Neural crest cell (in vitro differentiated cells): Measurements from ENCODE around the gene PLEKHJ1. TPM values are rescaled to one million over a fixed set of nuclear protein-coding genes. Genes with fewer than 3 reads are reported as not detected.
A peak's percentile ranks its signal among the peaks of the same experiment; 100 is the strongest.

Source experiments
- DNase-seq: peaks from one replicate; pipeline ENCODE4 v3.0.0; 2021; ENCODE audit warnings: low read depth, mixed read lengths, low spot score
- H3K27ac Mint-ChIP-seq: one replicate; pipeline ENCODE4 v1.8.0; 2021; ENCODE audit warnings: mild to moderate bottlenecking, mixed read lengths; ENCODE audit not compliant: unreplicated experiment
- H3K27me3 Mint-ChIP-seq: 2 replicates; pipeline ENCODE4 v1.8.0; 2021; ENCODE audit warnings: low read depth, mild to moderate bottlenecking, mixed read lengths
- H3K36me3 Mint-ChIP-seq: 2 replicates; pipeline ENCODE4 v1.8.0; 2021; ENCODE audit warnings: low read depth, mild to moderate bottlenecking, mixed read lengths
- H3K4me1 Mint-ChIP-seq: 2 replicates; pipeline ENCODE4 v1.8.0; 2021; ENCODE audit warnings: mixed read lengths
- H3K4me3 Mint-ChIP-seq: one replicate; pipeline ENCODE4 v1.8.0; 2021; ENCODE audit warnings: mild to moderate bottlenecking, mixed read lengths
- H3K9me3 Mint-ChIP-seq: 2 replicates; pipeline ENCODE4 v1.8.0; 2021; ENCODE audit warnings: mixed read lengths
- CTCF ChIP-seq: fragments of 200-600 bp; sonication (generic); conservative IDR thresholded peaks from 2 replicates; pipeline ENCODE4 v1.5.0; 2021; ENCODE audit warnings: antibody characterized with exemption, mild to moderate bottlenecking
- total RNA-seq: library from RNA; stranded (reverse); gene quantifications from 2 replicates; pipeline ENCODE4 v1.2.1, GENCODE V29; 2021

Gene PLEKHJ1
- total RNA-seq, 1 donor from 2014 or later = 137 TPM

- H3K27me3 Mint-ChIP-seq = no peaks in the 10 kb centered on the region
- no peaks in the 10 kb centered on the region for H3K36me3 Mint-ChIP-seq
- no peak for DNase-seq
- H3K27ac Mint-ChIP-seq = no peak overlapping the region
- peaks cover 6% of the 10 kb centered on the region for H3K4me1 Mint-ChIP-seq
- no peaks in the 10 kb centered on the region for H3K9me3 Mint-ChIP-seq
- no peak for TF ChIP-seq CTCF
- peak overlapping the region; percentile 77 for H3K4me3 Mint-ChIP-seq
Measured at GRCh38 chr19:2266183-2266993, 30.3 kb upstream of the PLEKHJ1 start.

DNA sequence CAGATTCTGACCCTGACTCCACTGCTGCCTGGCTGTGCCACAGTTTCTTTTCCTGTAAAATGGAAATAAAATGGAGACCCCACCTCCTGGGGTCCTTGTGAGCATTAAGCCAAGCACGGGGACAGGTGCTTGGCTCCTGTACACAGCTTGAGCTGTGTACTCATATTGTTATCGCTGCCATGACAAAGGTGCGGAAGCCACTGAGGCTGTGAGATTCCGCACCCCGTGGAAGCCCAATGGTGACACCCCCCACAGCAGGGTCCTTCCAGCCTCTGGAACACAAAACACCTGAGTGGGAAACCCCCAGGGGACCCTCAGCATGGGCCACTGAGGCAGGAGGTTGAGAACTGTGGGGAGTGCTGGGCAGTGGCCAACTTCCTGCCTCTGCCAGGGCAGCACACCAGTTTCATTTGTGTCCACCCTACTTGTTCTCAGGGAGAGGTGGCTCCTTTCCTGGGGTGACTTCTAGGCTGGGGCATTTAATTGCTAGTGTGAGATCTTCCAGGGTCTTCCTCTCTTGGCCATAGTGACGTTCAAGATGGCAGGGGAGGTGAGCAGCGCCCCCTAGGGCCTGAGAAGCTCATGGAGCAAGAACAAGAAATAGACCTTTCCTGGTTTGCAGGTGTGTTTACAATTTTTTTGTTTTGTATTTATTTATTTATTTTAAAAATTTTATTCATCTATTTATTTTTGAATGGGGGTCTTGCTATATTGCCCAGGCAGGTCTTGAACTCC, 25.5 kb upstream of the PLEKHJ1 start:
- peak; percentile 66 for TF ChIP-seq CTCF
- no peaks in the 10 kb centered on the region for H3K36me3 Mint-ChIP-seq
- H3K9me3 Mint-ChIP-seq = no peaks in the 10 kb centered on the region
- H3K27ac Mint-ChIP-seq = no peak overlapping the region
- no peaks in the 10 kb centered on the region for H3K4me1 Mint-ChIP-seq
- no peaks in the 10 kb centered on the region for H3K27me3 Mint-ChIP-seq
- peak; percentile 55 for DNase-seq
- H3K4me3 Mint-ChIP-seq = peak overlapping the region; percentile 64

- H3K4me3 Mint-ChIP-seq = peak overlapping the region; percentile 1
- no peaks in the 10 kb centered on the region for H3K4me1 Mint-ChIP-seq
- no peak overlapping the region for H3K27ac Mint-ChIP-seq
Measured at GRCh38 chr19:2260341-2260805, 24.2 kb upstream of the PLEKHJ1 start.

GRCh38 chr19:2259336-2259735, 23.2 kb upstream of the PLEKHJ1 start:
- Mint-ChIP-seq H3K4me3 (no peak overlapping the region), H3K27me3 (no peaks in the 10 kb centered on the region), H3K36me3 (no peaks in the 10 kb centered on the region), H3K4me1 (no peaks in the 10 kb centered on the region), H3K9me3 (no peaks in the 10 kb centered on the region), H3K27ac (no peak overlapping the region)
- no peak for TF ChIP-seq CTCF
- no peak for DNase-seq

More at GRCh38 chr19:2260341-2260805, 24.2 kb upstream of the PLEKHJ1 start:
- Mint-ChIP-seq H3K27me3 (no peaks in the 10 kb centered on the region), H3K9me3 (no peaks in the 10 kb centered on the region), H3K36me3 (no peaks in the 10 kb centered on the region)
- DNase-seq = no peak
- no peak for TF ChIP-seq CTCF

GRCh38 chr19:2255982-2256685, 20.0 kb upstream of the PLEKHJ1 start, which contains the start of gene JSRP1:
TSS of gene JSRP1 (minus strand) at chr19:2256417. CDS start at chr19:2255314, 1,103 bp downstream.
- Mint-ChIP-seq H3K27me3 (peaks cover 13% of the 10 kb centered on the region), H3K36me3 (no peaks in the 10 kb centered on the region), H3K4me1 (peaks cover 5% of the 10 kb centered on the region), H3K27ac (peak within 1 kb of the TSS; percentile 12), H3K4me3 (peak within 1 kb of the TSS; percentile 65), H3K9me3 (no peaks in the 10 kb centered on the region)
- TF ChIP-seq CTCF = no peak
- no peak for DNase-seq
